ENCODE data around the gene SND1.

DNA sequence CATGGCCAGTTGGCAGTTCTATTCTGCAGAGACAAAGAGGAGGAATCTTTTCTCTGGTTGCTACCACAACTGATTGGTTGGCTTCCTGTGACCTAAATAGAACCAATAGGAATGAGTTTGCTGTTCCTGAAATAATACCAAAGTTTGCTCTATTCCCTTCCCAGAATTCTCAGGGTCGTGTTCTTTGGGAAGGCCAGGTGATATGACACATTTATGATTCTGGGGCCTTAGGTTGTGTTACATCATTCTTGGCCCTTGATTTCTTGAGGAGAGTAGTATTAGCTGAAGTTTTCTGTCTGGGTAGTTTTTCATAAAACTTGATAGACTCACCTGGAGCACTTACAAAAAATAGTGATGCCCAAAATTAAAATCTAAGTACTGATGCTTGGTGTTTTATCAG, 207.3 kb downstream of the SND1 start:
- TF ChIP-seq POLR2A (IDR thresholded peaks at IDR 0.05; ENCODE audit: low read depth, low read length) = no peak
- TF ChIP-seq POLR2AphosphoS5 (IDR thresholded peaks at IDR 0.05; ENCODE audit: low read depth, low read length) = no peak
- no peak for TF ChIP-seq TAF1 (IDR thresholded peaks at IDR 0.05; ENCODE audit: borderline replicate concordance, low read depth, low read length)

Measured in GM12892 (cell line).